ENCODE data around the gene FIGNL2.

The FIGNL2 gene

GRCh38 chr12:51779876-51780275 lies 68.6 kb downstream of the FIGNL2 start:
- no peak for DNase-seq (ENCODE audit: low read depth in 2 of 3, low spot score in 2 of 3)

DNA sequence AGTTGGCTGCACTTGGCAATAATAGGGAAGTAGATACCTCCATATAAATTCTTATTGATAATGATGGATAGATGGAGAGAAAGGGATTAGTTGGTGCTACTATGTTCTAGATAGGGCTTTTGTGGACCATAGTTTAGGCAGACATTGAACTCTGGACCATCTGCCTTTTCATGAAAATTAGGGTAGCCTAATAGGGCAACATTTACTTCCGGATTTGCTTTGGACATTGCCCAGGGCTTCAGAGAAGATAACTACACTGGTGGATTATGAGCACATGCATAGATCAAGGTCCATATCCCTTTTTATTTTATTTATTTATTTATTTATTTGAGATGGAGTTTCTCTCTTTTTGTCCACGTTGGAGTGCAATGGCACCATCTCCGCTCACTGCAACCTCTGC lies 70.5 kb downstream of the FIGNL2 start:
- DNase-seq (ENCODE audit: low read depth in 2 of 3, low spot score in 2 of 3), result no peak

GRCh38 chr12:51777457-51777856 lies 71.1 kb downstream of the FIGNL2 start:
- DNase-seq (ENCODE audit: low read depth in 2 of 3, low spot score in 2 of 3), result no peak

DNA sequence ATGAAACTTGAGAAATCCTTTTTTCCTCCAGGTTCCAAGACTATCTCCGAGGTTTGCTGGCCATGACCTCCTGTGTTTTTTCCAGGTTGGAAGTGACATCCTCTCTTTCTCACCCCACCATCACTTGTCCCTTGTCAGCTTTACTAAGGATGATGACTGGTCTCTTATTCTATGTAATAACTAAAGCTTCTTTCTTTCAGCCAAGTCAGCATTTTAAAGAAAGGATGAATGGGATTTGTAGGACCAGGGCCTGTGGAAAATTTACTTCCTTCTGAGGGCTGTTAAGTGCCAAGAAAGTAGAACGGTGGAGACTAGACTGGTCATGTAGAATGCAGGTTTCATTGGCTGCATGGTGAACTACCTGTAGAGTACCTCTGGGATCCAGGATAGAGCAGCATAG lies 73.6 kb downstream of the FIGNL2 start:
- DNase-seq (ENCODE audit: low read depth in 2 of 3, low spot score in 2 of 3), result no peak

- DNase-seq (ENCODE audit: low read depth in 2 of 3, low spot score in 2 of 3), result no peak
Measured at GRCh38 chr12:51773145-51773869, 75.2 kb downstream of the FIGNL2 start.

DNA sequence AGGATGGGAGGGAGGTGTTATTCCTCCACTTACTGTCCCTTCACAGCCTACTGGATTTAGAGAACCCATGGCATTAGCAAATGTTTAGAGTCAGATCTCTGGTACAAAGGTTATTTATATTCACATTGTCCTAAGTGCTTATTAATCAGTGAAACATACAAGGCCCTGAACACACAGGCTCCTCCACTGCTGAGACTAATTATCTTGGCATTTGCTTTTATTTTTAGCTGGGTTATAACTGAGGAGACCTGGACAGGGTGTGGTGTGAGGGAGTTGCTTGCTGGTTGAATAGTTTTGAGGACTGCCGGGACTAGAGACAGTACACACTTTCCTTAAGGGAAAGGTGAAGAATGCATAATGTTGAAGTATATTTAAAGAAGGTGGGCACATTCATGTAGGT lies 77.5 kb downstream of the FIGNL2 start:
- DNase-seq (ENCODE audit: low read depth in 2 of 3, low spot score in 2 of 3), result no peak

All from activated CD8-positive, alpha-beta memory T cell treated with anti-CD3 and anti-CD28 coated beads for 48 hours (primary cell).